ENCODE measurements around the gene TAF3.

TAF3 gene

GRCh38 chr10:8033812-8034465, 215.6 kb downstream of the TAF3 start:
- DNase-seq (ENCODE audit: low read depth) = no peak

GRCh38 chr10:8034466-8035005, 216.2 kb downstream of the TAF3 start:
- no peak for DNase-seq (ENCODE audit: low read depth)

GRCh38 chr10:8035006-8035640, 216.8 kb downstream of the TAF3 start:
- no peak for DNase-seq (ENCODE audit: low read depth)

GRCh38 chr10:8035641-8036470, 217.6 kb downstream of the TAF3 start:
- DNase-seq (ENCODE audit: low read depth) = no peak

GRCh38 chr10:8036506-8037198, 218.3 kb downstream of the TAF3 start:
- DNase-seq (ENCODE audit: low read depth) = no peak

- no peak for DNase-seq (ENCODE audit: low read depth)
Observed at GRCh38 chr10:8037199-8037801, 219.0 kb downstream of the TAF3 start.

- no peak for DNase-seq (ENCODE audit: low read depth)
Observed at GRCh38 chr10:8037941-8038894, 219.9 kb downstream of the TAF3 start.

- no peak for DNase-seq (ENCODE audit: low read depth)
Observed at GRCh38 chr10:8039321-8039881, 221.1 kb downstream of the TAF3 start.

- no peak for DNase-seq (ENCODE audit: low read depth)
Observed at GRCh38 chr10:8040651-8041050, 222.3 kb downstream of the TAF3 start.

GRCh38 chr10:8041284-8041991, 223.1 kb downstream of the TAF3 start:
- DNase-seq (ENCODE audit: low read depth) = no peak

GRCh38 chr10:8041992-8042720, 223.9 kb downstream of the TAF3 start:
- DNase-seq (ENCODE audit: low read depth) = no peak

- no peak for DNase-seq (ENCODE audit: low read depth)
Observed at GRCh38 chr10:8042721-8043568, 224.6 kb downstream of the TAF3 start.

- no peak for DNase-seq (ENCODE audit: low read depth)
Observed at GRCh38 chr10:8043569-8044306, 225.4 kb downstream of the TAF3 start.

GRCh38 chr10:8044331-8044907, 226.1 kb downstream of the TAF3 start:
- DNase-seq (ENCODE audit: low read depth) = no peak

- no peak for DNase-seq (ENCODE audit: low read depth)
Observed at GRCh38 chr10:8044908-8045725, 226.8 kb downstream of the TAF3 start.
